Measurements from ENCODE around the gene FRS3.
"Not testable (repeated sequence)": the region's sequence is repeated elsewhere in the genome, so short reads cannot be mapped to it uniquely, and the experiment has no call there.

The FRS3 gene

DNA sequence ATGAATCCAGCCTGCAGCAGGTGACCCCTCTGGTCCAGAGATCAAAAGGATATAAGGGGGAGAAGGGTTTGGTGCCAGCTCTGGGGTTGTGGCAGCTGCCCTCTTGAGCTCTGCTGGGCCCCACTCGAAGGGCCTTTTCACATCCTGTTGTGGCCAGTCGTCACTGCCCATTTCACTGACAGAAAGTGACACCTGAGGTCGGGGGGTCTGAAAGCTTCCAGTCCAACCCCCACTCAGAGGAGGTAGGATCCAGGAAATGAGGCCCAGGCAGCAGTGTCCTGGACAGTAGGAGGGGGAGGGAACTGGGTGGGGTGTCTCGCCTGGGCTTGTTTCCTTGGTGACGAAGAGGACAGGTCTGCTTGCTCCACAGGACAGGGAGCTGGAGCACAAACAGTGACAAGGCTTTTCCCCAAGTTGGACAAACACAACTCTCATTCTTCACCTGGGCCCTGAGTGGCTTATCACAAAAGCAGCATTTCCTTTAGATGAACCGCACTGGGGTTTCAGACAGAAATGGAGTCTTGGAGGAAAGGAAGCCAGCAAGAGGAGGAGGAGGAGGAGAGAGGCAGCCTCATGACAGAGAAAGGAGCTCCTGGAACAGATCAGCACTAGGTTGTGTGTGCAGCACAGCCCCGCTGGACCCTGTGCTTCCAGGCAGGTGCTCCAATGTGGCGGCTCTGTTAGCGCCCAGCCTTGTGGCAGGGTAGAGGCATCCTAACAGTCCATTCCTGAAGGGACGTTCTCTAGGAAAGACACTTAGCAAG is 11.0 kb downstream of the FRS3 start:
- no peak for DNase-seq

DNA sequence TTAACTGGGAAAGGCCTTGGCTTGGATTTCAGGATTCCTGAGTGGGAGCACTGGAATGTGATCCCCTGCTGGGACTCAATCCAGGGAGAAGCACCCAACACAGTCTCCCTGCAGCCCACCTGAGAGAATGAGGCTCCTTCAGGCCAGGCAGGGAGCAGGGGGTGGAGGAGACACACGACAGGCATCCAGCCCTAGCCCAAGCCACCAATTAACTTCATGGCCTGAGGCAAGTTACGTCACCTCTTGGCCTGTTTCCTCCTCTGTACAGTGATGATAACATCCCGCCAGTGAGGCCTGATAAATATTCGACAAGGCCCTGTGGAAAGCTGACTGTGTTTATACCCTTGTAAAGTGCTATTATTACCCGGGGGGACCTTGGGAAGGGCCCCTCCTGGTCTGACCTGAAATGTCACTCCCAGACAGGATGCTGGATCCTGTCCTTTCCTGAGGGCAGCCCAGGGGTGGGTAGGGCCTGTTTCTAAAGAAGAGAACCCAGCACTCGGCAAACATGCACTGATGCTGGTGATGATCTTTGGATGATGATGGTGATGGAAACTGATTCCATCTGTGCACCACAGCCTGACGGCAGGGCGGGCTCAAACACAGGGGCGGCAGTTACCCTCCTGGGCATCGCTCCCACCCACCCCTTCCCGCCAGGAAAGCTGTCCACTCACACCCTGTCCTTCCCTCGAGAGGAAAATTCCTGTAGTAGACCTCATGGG is 12.4 kb downstream of the FRS3 start:
- no peak for DNase-seq

DNA sequence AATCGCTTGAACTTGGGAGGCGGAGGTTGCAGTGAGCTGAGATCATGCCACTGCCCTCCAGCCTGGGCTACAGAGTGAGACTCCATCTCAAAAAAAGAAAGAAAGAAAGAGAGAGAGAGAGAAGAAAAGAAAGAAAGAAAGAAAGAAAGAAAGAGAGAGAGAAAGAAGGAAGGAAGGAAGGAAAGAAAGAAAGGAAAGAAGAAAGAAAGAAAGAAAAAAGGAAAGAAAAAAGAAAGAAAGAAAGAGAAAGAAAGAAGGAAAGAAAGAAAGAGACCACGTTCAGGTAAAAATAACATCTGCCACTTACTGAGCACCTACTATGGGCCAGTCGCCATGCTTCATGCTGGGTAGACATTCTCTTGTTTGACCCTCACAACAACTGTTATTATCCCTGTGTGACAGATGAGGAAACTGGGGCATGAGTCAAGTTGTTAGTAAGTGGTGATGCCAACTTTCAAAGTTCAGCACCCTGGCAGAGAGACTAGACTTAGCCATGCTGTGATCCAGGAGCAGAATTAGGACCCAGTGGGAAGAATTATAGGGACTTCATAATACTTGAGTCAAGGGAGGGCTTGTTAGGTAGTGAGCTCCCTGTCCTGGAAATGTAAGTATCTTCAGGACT is 13.5 kb downstream of the FRS3 start:
- DNase-seq, result not testable (repeated sequence)

DNA sequence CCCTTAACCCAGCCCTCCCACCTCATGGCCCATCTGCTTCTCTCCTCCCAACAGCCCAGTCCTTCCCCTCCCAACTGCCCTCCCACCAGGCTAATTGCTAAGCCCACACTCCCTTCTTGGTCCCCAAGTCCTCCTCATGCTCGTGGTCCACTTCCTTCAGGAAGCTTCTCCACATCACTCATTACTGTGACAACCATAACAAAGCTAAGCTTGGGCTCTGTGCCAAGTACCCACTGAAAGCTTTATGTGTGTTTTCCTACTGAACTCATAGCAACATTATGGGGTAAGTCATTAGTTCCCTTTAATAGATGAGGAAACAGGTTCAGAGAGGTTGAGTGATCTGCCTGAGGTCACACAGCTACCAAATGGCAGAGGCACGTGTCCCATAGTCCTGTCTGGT is 16.2 kb downstream of the FRS3 start:
- DNase-seq, result no peak

DNA sequence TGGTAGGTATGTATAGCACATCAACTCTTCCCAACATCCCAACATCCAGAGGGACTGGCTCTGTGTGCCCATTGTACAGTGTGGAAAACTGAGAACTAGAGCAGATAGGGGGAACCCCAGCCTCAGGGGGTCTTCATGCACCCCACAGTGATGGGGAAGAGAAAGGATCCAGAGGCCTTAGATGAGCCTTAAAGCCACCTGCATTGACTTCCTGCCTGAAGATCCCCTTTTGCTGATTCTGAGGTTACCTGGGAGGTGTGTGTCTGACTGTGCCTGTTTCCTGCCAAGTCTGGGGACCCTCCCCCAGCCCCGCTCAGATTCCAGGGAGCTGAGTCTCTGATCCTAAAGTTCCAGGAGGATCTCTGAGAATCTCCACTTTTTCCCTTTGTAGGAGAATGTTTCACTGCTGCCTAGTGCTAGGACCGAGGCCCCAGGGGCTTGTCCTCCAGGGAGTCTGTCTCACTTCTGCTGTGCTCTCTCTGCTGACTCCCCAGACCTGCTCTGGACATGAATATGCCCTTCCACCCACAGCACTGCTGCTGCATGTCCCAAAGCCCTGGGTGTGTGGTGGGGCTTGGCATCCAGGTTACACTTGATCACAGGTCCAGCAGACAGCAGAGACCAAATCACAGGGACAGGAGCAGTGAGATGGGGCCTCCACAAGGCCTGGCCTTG is 19.7 kb downstream of the FRS3 start:
- no peak for DNase-seq

DNA sequence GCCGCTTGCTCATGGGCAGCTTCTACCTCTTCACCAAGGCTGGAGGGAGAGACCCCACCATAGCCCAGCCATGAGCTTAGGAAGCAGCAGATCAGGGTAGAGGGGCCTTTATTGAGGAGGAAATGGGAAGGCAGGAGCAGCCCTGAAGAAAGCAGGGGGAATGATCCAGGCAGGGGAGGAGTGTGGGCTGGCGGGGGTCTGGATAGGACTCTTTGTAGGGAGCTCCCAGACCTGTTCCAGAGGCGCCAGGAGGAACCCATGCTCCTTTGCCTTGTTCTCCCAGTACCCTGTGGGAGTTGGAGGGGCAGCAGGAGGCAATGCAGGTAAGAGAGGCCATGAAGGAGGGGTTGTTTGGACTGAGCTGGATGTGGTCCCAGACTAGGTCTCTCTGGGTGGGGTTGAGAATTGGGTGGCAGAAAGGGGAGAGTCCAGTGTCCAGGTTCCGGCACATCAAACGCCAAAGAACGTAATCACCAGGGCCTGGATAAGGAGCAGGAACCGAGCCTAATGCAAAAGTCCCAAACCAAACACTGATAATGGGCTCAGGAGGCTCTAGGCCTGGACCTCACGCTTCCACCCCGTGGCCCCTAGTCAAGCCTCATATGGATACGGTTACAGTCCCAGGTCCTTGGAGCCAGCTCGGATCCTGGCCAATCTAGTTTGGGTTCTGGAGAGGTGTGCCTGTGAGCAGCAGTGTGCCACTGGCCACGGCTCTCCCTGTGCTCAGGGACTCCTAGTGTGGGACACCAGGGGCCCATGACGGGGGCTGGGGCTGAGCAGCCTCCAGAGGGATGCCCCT is 20.4 kb downstream of the FRS3 start:
- no peak for DNase-seq

DNA sequence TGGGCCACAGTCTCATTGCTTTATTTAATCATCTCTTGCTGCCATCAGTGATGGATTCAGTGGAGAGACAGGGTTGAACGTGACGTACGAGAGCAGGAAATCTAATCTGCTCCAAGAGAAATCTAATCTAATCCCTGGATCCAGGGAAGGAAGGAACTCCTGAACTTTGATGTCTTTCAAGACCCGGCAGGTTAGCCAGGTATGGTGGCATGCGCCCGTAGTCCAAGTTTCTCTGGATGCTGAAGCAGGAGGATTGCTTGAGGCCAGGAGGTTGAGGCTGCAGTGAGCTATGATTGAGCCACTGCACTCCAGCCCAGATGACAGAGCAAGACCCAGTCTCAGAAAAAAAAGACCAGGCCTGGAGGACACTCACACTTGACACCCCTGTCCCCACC is 21.1 kb downstream of the FRS3 start:
- DNase-seq, result no peak

DNA sequence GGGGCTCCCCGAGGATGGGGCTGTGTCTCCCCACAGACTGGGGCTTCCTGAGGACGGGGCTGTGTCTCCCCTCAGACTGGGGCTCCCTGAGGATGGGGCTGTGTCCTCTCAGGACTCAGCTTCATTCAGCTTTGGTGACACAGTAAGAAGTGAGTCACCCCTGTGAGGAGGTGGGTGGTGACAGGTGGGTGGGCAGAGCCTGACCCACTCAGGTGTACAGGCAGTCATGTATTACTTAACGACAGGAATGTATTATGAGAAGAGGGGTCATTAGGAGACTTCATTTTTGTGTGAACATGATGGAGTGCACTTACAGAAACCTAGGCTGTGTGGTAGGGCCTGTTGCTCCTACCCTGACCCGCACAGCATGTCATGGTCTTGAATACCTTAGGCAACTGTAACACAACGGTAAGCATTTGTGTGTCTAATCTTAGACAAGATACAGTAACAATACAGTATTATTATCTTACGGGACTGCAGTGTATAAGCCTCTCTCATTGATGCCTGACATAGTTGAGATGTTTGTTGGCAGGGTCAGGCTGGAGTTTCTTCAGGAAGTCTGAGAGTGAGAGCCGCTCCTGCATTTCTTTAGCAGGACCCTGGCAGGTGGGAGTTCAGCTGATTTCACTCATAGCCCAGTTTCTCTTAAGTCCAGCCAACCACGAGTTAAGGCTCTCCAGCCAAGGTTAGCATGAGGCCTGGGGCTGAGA is 21.6 kb downstream of the FRS3 start:
- no peak for DNase-seq

DNA sequence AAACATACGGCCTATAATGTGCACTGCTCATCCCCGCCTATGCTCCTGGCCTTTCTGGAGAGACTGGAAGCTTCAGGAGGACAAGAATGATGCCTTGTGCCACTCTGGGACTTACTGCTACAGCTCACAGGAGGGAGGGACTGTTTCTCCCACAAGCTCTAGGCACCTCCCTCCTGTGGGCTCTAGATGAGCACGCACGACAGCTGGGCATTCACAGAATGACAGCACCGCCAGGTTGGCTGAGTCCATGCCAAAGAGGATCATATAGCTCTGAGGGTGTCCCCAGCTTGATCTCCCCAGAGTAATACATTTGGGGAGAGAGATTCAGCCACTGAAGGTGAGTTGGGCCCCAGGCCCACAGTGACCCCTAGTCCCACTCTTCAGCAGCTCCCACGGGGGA is 22.4 kb downstream of the FRS3 start:
- no peak for DNase-seq

DNA sequence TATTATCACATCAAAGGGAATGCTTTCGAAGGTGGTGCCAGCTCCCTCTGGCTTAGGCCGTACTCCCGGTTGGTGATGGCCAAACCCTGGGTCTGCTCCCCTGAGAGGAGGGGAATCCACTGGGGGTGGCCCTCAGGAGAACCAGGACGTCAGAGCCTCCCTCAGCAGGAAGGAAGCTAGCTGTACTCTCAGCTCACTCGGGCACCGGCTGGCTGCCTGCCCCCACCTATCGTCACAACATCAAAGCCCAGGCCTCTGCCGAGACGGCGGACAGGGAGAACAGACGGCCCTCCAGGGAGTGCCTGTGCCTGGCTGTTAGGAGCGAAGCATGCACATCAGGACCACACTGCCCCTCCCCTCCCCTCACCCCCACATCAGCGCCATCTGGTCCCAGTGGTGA is 23.3 kb downstream of the FRS3 start:
- DNase-seq, result no peak

DNA sequence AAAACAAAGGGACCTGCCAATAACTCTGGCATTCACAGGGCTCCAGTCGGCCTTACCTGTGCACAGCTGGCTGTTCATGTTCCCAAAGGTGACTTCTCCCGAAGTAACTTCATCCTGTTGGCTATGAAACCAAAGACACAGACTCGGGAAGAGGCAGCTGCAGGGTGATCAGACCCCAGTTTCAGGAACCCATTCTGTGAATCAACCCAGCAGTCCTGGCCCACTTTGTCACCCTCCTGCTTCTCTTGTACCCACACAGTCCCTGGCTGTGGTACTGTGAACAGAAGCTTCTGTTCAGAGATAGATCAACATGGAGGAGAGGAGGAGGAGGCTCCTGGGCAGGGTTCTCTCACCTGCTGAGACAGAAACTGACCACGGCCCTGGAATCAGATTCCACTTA is 23.8 kb downstream of the FRS3 start:
- no peak for DNase-seq

DNA sequence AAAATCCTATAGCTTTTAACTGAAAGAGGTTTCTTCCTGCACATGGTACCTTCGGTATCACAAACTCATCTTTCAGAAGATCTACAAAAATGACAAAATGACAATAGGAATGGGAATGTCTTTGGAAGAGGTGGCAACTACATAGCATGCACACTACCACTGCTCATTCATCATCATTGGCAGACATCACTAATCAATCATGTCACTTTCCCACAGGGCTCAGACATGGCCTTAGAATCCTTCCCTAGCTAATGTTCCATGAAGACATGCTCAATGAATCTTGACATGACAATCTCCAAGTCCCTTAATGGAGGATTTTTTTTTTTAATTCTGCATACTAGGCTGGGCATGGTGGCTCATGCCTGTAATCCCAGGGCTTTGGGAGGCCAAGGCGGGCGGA is 29.3 kb downstream of the FRS3 start:
- DNase-seq, result no peak

DNA sequence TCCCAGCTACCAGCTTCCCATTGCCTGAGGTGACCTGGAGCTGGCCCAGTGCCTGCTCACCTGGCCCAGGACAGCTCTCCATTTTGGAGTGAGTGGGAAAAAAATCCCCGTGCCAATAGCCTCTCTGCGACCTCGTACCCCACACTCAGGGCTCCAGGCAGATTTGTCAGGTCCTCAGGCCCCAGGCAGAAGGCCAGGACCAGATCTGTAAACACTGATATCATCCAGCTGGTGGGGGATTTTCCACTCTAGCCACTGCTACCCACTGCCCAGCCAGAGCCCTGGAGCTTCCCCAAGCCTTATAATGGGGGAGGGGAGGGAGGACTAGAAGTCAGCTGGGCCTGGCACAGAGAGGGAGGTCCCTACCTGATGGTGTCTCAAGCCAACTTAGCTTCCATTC is 31.2 kb downstream of the FRS3 start:
- no peak for DNase-seq

DNA sequence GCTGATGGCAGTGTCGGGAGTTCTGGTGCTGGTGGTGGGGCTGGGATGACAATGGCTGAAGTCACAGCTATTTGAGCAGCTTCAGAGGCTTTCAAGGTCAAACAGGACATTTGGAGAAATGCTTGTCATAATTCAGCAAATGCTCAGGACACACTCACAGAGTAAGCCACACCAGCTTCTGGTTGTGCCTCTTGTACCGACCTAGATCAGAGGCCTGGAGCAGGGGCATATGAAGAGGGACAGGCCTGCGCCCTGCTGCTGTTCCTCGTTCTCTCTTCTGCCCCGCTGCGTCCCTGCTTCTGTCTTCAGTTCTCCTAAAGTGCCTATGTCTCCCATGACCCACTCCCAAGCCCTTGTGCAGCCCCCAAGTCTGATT is 31.6 kb downstream of the FRS3 start:
- no peak for DNase-seq

DNA sequence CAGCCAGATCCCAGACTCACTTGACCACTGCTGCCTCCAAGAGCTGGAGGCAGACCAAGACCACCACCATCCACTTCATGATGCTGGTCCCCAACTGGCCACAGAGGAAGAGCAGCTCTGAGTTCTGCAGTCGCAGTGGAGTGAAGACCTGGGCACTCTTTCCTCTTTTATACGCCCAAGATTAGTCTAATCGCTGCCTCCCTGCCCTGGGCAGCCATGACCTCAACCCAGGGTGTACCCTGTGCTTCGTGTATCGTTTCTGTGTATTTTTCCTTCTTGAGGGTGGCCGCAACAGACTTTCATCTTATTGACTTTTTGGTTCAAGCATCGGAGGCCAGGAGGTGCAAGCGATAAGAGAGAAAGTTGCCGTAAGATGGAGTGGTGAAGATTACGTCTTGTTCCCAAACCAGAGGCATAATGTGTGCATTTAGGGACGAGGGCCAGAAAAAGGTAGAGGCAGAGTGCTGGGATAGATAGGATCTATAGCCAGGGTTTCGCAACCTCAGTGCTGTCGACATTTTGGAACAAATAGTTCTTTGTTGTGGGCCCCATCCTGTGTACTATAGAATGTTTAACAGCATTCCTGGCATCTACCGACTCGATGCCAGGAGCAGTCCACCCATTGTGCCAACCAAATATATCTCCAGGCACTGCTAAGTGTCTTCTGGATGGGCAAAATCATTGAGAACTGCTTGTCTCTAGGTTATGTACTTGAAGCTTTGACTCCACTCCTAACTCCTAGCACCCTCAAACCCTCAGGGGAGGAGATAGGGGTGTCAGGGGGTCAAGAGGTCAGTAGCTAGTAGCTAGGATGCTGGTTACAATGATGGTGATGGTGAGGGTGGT is 32.2 kb downstream of the FRS3 start, which contains the start of gene PGC:
TSS of gene PGC (minus strand) at position 142 of the 846 bp plus-strand sequence. CDS start at position 79, 63 bp downstream.
- no peak for DNase-seq

DNA sequence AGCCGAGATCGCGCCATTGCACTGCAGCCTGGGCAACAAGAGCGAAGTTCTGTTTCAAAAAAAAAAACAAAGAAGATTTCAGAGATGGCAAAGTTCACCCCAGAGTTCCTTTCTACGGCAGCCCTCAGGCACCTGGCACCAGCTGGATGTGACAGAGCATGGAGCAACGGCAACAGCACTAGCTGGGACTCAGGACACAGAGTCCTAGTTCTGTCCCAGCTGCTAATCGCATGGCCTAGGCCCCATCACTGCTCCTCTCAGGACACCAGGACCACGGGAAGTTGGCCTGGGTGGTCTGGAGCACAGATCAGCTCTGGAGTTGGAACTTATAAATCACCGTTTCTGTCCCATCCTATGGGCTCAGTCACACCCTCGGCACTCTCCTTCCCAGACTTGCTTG is 33.6 kb downstream of the FRS3 start:
- no peak for DNase-seq

DNA sequence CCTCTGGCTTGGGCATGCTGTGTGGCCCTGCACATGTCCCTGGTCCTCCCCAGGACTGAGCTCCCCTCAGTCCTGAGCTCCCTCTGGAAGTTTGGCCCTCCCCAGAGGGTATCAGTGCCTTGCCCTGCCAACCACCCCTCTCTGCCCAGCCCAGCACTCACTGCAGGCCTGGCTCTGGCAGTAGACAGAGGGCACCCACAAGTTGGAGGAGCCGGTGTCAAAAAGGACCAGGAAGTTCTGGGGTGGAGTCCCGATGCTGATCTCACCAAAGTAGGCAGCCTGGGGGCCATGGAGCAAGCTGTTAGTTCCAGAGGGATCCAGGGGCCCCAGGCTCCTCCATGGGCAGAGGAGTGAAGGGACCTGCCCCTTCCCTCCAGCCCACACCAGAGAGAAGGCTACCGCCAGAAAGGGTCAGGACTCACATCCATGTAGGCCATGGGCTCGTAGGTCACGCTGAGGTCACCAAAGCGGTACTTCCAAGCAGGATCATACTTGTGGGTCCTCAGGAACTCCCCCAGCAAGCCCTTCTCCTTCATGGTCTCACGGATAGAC is 35.4 kb downstream of the FRS3 start:
- DNase-seq, result no peak

DNA sequence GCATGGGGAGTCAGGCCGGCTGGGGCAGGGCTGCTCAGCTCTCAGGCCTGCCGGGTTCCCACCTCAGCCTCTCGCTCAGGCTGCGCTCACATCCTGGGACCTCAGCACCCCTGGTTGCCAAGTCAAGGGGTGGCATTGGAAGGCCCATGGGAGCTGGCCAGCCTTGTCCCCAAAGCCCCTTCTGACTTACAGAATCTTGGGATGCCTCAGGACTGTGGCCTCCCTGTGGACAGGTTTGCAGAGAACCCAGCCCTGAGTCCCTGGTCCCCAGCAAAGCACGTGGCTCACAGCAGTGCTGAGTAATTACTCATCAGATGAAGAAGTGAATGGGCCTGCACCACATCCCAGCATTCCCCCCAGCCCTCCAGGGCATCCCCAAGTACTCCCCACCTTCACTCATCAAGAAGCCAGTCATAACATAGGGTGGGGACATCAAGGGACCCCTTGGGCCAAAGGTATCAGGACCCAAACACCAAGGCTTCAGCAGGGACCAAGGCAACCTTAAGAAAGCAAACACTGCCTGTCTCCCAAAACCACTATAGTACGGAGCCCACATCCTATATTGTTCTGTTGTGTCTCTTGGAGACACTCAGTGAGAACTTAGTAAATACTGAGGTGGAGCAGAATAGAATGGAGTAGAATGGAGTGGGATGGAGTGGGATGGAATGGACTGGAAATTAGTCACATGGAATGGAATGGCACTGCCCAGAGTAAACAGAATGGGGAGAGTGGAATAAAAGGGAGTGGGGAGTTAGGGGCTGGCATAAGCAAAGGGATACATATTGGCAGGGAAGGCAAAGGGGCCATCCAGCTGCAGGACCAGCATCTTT is 36.1 kb downstream of the FRS3 start:
- DNase-seq, result no peak

DNA sequence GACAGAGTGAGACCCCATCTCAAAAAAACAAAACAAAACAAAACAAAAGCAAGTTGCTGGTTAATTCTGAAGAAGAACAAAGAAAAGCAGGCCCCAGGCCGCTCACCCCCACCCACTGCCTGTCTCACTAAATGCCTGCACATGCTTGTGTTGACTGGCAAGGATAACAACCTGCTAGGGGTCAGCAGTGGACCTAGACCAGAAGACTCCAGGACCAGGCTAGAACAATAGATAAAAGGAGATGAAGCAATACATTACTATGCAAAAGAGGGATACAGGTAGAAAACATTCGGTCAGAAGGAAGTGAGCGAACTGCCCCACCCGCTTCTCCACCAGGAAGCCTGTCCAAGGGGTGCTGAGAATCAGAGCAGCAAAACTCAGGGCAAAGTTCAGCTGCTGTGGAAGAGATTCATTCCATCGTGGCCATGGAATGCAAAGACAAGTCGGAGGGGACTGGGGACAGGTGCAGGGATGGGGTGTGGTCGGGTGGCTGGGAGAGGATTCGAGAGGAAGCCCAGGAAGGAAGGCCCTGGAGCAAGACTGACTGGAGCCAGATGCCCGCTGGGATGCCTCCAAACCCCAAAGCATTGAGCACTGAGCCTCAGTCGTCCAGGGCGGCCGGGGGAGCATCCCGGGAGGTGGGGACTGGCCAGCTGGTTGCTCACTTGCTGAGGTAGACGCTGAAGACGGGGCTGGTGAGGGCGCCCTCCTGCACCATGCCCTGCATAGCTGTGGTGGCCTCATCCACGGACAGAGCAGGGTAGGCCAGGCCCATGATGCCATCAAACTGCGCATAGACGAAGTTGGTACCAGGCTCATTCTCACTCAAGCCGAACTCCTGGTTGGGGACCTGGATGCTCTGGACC is 37.8 kb downstream of the FRS3 start:
- DNase-seq, result no peak
